Omental fat pad (tissue), 4 donors: ENCODE measurements around the gene PRKCA. TPM values are rescaled to one million over a fixed set of nuclear protein-coding genes. Genes with fewer than 3 reads are reported as not detected.

ENCODE experiments used
- ATAC-seq: fragments of 150-250 bp; one replicate; pipeline ENCODE4 v1.9.1; 2016; ENCODE audit warnings: mild to moderate bottlenecking, moderate library complexity; ENCODE audit not compliant: low FRiP score
- DNase-seq: peaks from one replicate; pipeline ENCODE4 v3.0.0-alpha.2; 2019; ENCODE audit warnings: low spot score
- CTCF ChIP-seq, 3 donors: fragments of 450-650 bp; IDR thresholded peaks; one replicate each; pipeline ENCODE4 v1.5.1; 2016 to 2017; ENCODE audit warnings: antibody characterized with exemption in 3 of 3, mild to moderate bottlenecking in 3 of 3, moderate library complexity in 2 of 3
- small RNA-seq: library from RNA; depleted of rRNA; stranded (forward); fragments of <200 nt; gene quantifications from one replicate; pipeline ENCODE3, GENCODE V24; 2016
- total RNA-seq, 4 donors: library from RNA; depleted of rRNA; stranded (reverse); fragments of >200 nt; gene quantifications; one replicate each; pipeline ENCODE4 v1.1.0, GENCODE V29; 2016

The PRKCA gene
- total RNA-seq, 4 donors from 2014 or later = 6.7 to 14.3 (median 10.3) TPM

DNA sequence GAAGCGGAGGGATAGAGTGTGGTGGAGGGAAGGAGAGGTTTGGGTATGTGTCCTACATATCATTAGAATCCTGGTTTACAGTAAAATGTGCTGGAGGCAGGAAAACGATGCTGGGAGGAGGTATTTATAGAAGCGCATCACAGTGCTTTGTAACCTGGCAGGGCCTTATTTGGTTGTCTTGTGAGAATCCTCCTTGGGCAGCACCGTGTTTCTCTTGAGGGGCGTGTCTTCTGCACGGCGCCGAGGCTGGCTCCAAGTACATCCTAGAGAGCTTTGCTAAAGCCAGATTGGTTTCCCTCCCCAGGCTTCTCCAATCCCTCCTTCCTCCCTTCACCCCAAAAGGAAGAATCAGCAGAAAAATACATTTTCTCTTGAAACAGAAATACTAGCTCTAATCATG lies 556.9 kb downstream of the PRKCA start:
- no peak for DNase-seq
- TF ChIP-seq CTCF (IDR thresholded peaks at IDR 0.05) = no peak
- ATAC-seq = no peak

DNA sequence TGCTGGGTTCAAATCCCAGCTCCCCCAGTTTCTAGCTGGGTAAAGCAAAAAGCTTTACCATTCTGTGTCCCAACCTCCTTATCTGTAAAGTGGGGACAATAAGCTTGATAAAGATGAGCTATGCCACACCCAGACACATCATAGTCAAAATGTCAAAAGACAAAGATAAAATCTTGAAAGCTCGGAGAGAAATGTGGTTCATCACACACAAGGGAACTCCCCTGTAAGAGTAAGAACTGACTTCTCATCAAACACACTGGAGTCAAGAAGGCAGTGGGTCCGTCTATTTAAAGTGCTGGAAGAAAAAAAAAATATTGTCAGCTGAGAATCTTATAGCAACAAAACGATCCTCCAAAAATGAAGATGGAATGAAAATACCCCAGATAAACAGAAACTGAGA lies 557.8 kb downstream of the PRKCA start:
- ATAC-seq (no peak), DNase-seq (no peak)
- TF ChIP-seq CTCF (IDR thresholded peaks at IDR 0.05) = no peak

Small RNA genes lying within 50 kb of the gene (small RNA-seq; reads per million reads assigned to genes)
- gene MIR634 (not detected), gene RN7SL735P (not detected), gene RNA5SP444 (not detected), gene RNA5SP445 (not detected), gene RNU6-928P (not detected)

Other genes starting within 250 kb of the PRKCA start
- gene CEP112, start 110.5 kb upstream of the PRKCA start, total RNA-seq = 10 to 100 TPM; 15.8 to 50.3 (median 20.2) TPM
- not detected for gene APOH, start 73.2 kb upstream of the PRKCA start, total RNA-seq